B cell (primary cell): ENCODE measurements around the gene CYB5R3. TPM values are rescaled to one million over a fixed set of nuclear protein-coding genes. Genes with fewer than 3 reads are reported as not detected.
"Not testable (repeated sequence)": the region's sequence is repeated elsewhere in the genome, so short reads cannot be mapped to it uniquely, and the experiment has no call there.

Experiments
- ATAC-seq: fragments of 200-7000 bp; cut with Tn5 transposase; one replicate; pipeline ENCODE4 v1.10.0; 2021; ENCODE audit warnings: low read depth, mild to moderate bottlenecking, moderate number of reproducible peaks, moderate library complexity
- CTCF ChIA-PET: fragments of 350-600 bp; sonication (Branson Sonifier 250); formaldehyde crosslinking; loops from one replicate; lab custom pipeline; 2021; ENCODE audit warnings: antibody characterized with exemption, inconsistent platforms; lab: Charles Lee
- POLR2A ChIA-PET: fragments of 350-600 bp; sonication (Branson Sonifier 250); formaldehyde crosslinking; loops from one replicate; lab custom pipeline; 2021; ENCODE audit warnings: antibody characterized with exemption; lab: Charles Lee
- DNase-seq: peaks from one replicate; pipeline ENCODE4 v3.0.0; 2013
- H2AFZ ChIP-seq: 2 replicates; pipeline ENCODE4 v1.6.1; 2012; ENCODE audit warnings: mild to moderate bottlenecking, low read depth, low read length; ENCODE audit not compliant: insufficient read depth, poor library complexity, severe bottlenecking
- H3K27ac ChIP-seq, 2 donors: 1 replicate in 1 of 2; 2 replicates in 1 of 2; pipeline ENCODE4 v1.5.1; 2012 to 2013; ENCODE audit warnings: low read length in 2 of 2, mild to moderate bottlenecking in 2 of 2, moderate library complexity in 1 of 2
- H3K27me3 ChIP-seq, 4 experiments: fragments of 200-600 bp in 1 of 4; sonication (generic) in 1 of 4; replicated peaks in 1 of 4; 1 replicate in 2 of 4; 2 replicates in 2 of 4; pipeline versions ENCODE4 v1.6.1 to v1.7.0; 2013 to 2016; ENCODE audit warnings: low read length in 3 of 4, mild to moderate bottlenecking in 2 of 4, mixed read lengths in 1 of 4, moderate library complexity in 1 of 4; ENCODE audit not compliant: insufficient read depth in 4 of 4, control insufficient read depth in 3 of 4; ENCODE audit errors: control extremely low read depth in 1 of 4
- H3K36me3 ChIP-seq, 2 experiments: replicated peaks in 1 of 2; 1 replicate in 1 of 2; 2 replicates in 1 of 2; pipeline versions ENCODE4 v1.6.1 to v1.7.1; 2013; ENCODE audit warnings: low read length in 1 of 2; ENCODE audit not compliant: insufficient read depth in 2 of 2, control insufficient read depth in 1 of 2; ENCODE audit errors: control extremely low read depth in 1 of 2, extremely low read depth in 1 of 2
- H3K4me1 ChIP-seq, 2 donors: fragments of 200-600 bp in 1 of 2; sonication (generic) in 1 of 2; 1 replicate in 1 of 2; 2 replicates in 1 of 2; pipeline versions ENCODE4 v1.5.1 to v1.6.1; 2013 to 2017; ENCODE audit warnings: low read length in 2 of 2; ENCODE audit not compliant: control insufficient read depth in 2 of 2, insufficient read depth in 2 of 2
- H3K4me2 ChIP-seq: replicated peaks from 2 replicates; pipeline ENCODE3; 2012; ENCODE audit warnings: mild to moderate bottlenecking, low read depth, low read length; ENCODE audit not compliant: poor library complexity, severe bottlenecking
- H3K4me3 ChIP-seq, 5 experiments: fragments of 200-600 bp in 1 of 5; sonication (generic) in 1 of 5; 1 replicate in 3 of 5; 2 replicates in 2 of 5; pipeline versions ENCODE4 v1.5.1 to v1.7.0; 2011 to 2016; ENCODE audit warnings: low read length in 4 of 5, mild to moderate bottlenecking in 4 of 5, low read depth in 2 of 5, control low read depth in 1 of 5, moderate library complexity in 1 of 5; ENCODE audit not compliant: insufficient read depth in 1 of 5; ENCODE audit errors: control extremely low read depth in 1 of 5, extremely low read depth in 1 of 5
- H3K79me2 ChIP-seq: fragments of 200-600 bp; sonication (generic); one replicate; pipeline ENCODE4 v1.6.0; 2016; ENCODE audit warnings: low read length; ENCODE audit not compliant: control insufficient read depth, insufficient read depth
- H3K9ac ChIP-seq: fragments of 200-600 bp; sonication (generic); 2 replicates; pipeline ENCODE4 v1.6.1; 2017; ENCODE audit warnings: mild to moderate bottlenecking, low read length, moderate library complexity
- H3K9me3 ChIP-seq, 3 donors: one replicate each; pipeline versions ENCODE4 v1.6.1 to v1.7.1; 2013; ENCODE audit warnings: low read length in 2 of 3; ENCODE audit not compliant: control insufficient read depth in 2 of 3, insufficient read depth in 1 of 3; ENCODE audit errors: control extremely low read depth in 1 of 3
- H4K20me1 ChIP-seq: 2 replicates; pipeline ENCODE4 v1.6.0; 2012; ENCODE audit warnings: mild to moderate bottlenecking, low read length; ENCODE audit not compliant: insufficient read depth, control insufficient read depth, poor library complexity, severe bottlenecking
- H3K27ac Mint-ChIP-seq: one replicate; pipeline ENCODE4 v1.8.0; 2021; ENCODE audit warnings: mixed read lengths
- H3K27me3 Mint-ChIP-seq: one replicate; pipeline ENCODE4 v1.8.0; 2021; ENCODE audit warnings: mixed read lengths
- H3K4me1 Mint-ChIP-seq: one replicate; pipeline ENCODE4 v1.8.0; 2021; ENCODE audit warnings: mixed read lengths
- H3K4me3 Mint-ChIP-seq: one replicate; pipeline ENCODE4 v1.8.0; 2021; ENCODE audit warnings: mixed read lengths
- H3K9me3 Mint-ChIP-seq: one replicate; pipeline ENCODE4 v1.8.0; 2022; ENCODE audit warnings: mixed read lengths; ENCODE audit not compliant: insufficient read depth
- EZH2 ChIP-seq: IDR thresholded peaks from 2 replicates; pipeline ENCODE4 v1.6.1; 2012; ENCODE audit warnings: borderline replicate concordance, low read depth, mild to moderate bottlenecking, moderate library complexity, low read length; ENCODE audit not compliant: insufficient read depth, poor library complexity, severe bottlenecking
- WGBS: methylation state at CpG from one replicate; pipeline ENCODE4 v1.1.5; 2013; ENCODE audit warnings: missing lambda C conversion rate; ENCODE audit not compliant: insufficient coverage; 5-methylcytosine and 5-hydroxymethylcytosine counted together
- intact Hi-C: fragments of 100-400 bp; cut with micrococcal nuclease; formaldehyde crosslinking; loops from one replicate; pipeline ENCODE4 v1.10.0; 2022
- polyA plus RNA-seq: library from polyadenylated mRNA; depleted of rRNA; stranded (reverse); fragments of >200 nt; gene quantifications from 2 replicates; pipeline ENCODE4 v1.2.3, GENCODE V29; 2012
- total RNA-seq, 2 donors: library from RNA; stranded (reverse); fragments of 120-200 nt in 1 of 2; gene quantifications; 1 replicate in 1 of 2; 2 replicates in 1 of 2; pipeline versions ENCODE4 v1.2.3 to v1.2.4, GENCODE V29; 2013 to 2022
- TF ChIP-seq, protein P1 (sequence below): fragments of 200-600 bp; IDR thresholded peaks from one replicate; pipeline ENCODE4 v1.8.0; 2022; ENCODE audit warnings: antibody characterized with exemption, mild to moderate bottlenecking

CYB5R3 gene
- total and polyA plus RNA-seq, 2 donors (not counting 1 experiment from before 2014, with no cell fraction given): 60.8 to 79.2 TPM

DNA sequence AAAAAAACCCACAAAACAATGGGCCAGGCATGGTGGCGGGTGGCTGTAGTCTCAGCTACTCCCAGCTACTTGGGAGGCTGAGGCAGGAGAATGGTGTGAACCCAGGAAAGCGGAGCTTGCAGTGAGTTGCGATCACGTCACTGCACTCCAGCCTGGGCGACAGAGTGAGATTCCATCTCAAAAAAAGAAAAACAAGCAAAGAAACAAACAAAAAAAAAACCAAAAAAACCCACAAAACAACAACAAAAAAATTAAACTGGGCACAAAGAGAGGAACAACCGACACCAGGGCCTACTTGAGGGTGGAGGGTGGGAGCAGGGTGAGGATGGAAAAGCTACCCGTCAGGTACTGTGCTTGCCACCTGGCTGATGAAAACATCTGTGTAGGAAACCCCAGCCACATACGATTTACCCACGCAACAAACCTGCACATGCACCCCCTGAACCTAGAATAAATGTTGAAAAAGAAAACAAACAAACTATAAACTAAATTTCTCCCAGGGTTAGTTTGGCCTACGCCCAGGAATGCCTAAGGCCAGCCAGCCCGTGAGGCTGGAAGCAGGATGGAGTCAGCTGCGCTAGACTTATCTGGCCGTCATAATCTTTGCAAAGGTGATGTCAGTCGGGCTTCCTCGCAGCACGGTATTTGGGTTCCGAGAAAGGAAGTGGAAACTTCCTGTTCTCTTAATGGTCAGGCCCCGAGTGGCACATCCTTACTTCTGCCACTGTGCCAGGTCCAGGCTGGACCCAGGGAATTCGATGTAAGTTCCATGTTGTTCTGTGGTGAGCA, 21.9 kb upstream of the CYB5R3 start:
- no peaks in the 10 kb centered on the region for H3K27me3 ChIP-seq
- POLR2A ChIA-PET: no interaction called here
- 31% methylated on average over 13 of the region's 19 CpGs for WGBS
- peak overlapping the region in 1 of 2 donors; percentile 18 for H3K27ac ChIP-seq
- H3K4me2 ChIP-seq: peak overlapping the region; percentile 56
- intact Hi-C loops: no loop called here
- TF ChIP-seq, protein P1, sequence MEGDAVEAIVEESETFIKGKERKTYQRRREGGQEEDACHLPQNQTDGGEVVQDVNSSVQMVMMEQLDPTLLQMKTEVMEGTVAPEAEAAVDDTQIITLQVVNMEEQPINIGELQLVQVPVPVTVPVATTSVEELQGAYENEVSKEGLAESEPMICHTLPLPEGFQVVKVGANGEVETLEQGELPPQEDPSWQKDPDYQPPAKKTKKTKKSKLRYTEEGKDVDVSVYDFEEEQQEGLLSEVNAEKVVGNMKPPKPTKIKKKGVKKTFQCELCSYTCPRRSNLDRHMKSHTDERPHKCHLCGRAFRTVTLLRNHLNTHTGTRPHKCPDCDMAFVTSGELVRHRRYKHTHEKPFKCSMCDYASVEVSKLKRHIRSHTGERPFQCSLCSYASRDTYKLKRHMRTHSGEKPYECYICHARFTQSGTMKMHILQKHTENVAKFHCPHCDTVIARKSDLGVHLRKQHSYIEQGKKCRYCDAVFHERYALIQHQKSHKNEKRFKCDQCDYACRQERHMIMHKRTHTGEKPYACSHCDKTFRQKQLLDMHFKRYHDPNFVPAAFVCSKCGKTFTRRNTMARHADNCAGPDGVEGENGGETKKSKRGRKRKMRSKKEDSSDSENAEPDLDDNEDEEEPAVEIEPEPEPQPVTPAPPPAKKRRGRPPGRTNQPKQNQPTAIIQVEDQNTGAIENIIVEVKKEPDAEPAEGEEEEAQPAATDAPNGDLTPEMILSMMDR: no peak
- TF ChIP-seq EZH2: no peak
- peaks cover 22 to 35% of the 10 kb centered on the region in 2 donors for H3K4me1 ChIP-seq
- peaks cover 0 to 10% (median 0%) of the 10 kb centered on the region in 3 donors for H3K9me3 ChIP-seq
- H3K4me3 ChIP-seq: no peak overlapping the region
- no peaks in the 10 kb centered on the region for H4K20me1 ChIP-seq
- no peak overlapping the region for H2AFZ ChIP-seq
- no peak overlapping the region for H3K9ac ChIP-seq
- H3K4me3 Mint-ChIP-seq: peak overlapping the region; percentile 70
- H3K27ac Mint-ChIP-seq: peak overlapping the region; percentile 70
- no peaks in the 10 kb centered on the region for H3K9me3 Mint-ChIP-seq
- H3K4me1 Mint-ChIP-seq: peaks cover 33% of the 10 kb centered on the region
- no peaks in the 10 kb centered on the region for H3K79me2 ChIP-seq
- H3K36me3 ChIP-seq: no peaks in the 10 kb centered on the region
- DNase-seq (peak; percentile 61), ATAC-seq (peak; percentile 85)
- no peaks in the 10 kb centered on the region for H3K27me3 Mint-ChIP-seq
- CTCF ChIA-PET: interaction anchor here (0.6 kb wide), 1 partner anchor 196 kb away, joined by 3 read pairs; no protein-coding TSS in a partner anchor

DNA sequence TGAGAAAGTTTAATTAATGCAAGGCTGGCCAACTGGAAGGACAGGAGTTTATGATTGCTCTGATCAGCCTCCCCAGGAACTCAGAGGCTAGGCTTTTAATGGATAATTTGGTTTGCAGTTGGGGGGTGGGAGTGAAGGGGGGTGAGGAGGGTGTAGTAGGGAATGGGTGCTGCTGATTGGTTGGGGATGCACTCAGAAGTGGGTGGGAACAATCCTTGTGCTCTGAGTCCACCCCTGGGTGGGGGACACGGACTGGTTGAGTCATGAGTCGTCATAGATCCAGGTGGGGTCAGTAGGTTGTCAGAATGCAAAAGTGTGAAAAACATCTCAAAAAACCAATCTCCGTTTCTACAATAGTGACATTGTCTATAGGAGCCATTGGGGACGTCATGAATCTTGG, 20.9 kb upstream of the CYB5R3 start:
- H3K27ac ChIP-seq: no peak overlapping the region
- ChIA-PET CTCF (no interaction called here), POLR2A (no interaction called here)
- TF ChIP-seq, protein P1: no peak
- no peak for TF ChIP-seq EZH2
- H3K79me2 ChIP-seq: no peaks in the 10 kb centered on the region
- H3K9ac ChIP-seq: no peak overlapping the region
- intact Hi-C loops: no loop called here
- H3K4me1 Mint-ChIP-seq: peaks cover 40% of the 10 kb centered on the region
- no peak overlapping the region for H3K4me3 Mint-ChIP-seq
- H3K4me1 ChIP-seq: peaks cover 29 to 45% of the 10 kb centered on the region in 2 donors
- DNase-seq (no peak), ATAC-seq (no peak)
- no peaks in the 10 kb centered on the region for H3K27me3 ChIP-seq
- no peak overlapping the region for H2AFZ ChIP-seq
- peaks cover 0 to 10% (median 0%) of the 10 kb centered on the region in 3 donors for H3K9me3 ChIP-seq
- WGBS: 86% methylated on average over 2 of the region's 4 CpGs
- H3K4me3 ChIP-seq: no peak overlapping the region
- H3K27ac Mint-ChIP-seq: peak overlapping the region; percentile 68
- no peaks in the 10 kb centered on the region for H3K27me3 Mint-ChIP-seq
- H3K36me3 ChIP-seq: no peaks in the 10 kb centered on the region
- H4K20me1 ChIP-seq: no peaks in the 10 kb centered on the region
- no peak overlapping the region for H3K4me2 ChIP-seq
- no peaks in the 10 kb centered on the region for H3K9me3 Mint-ChIP-seq

DNA sequence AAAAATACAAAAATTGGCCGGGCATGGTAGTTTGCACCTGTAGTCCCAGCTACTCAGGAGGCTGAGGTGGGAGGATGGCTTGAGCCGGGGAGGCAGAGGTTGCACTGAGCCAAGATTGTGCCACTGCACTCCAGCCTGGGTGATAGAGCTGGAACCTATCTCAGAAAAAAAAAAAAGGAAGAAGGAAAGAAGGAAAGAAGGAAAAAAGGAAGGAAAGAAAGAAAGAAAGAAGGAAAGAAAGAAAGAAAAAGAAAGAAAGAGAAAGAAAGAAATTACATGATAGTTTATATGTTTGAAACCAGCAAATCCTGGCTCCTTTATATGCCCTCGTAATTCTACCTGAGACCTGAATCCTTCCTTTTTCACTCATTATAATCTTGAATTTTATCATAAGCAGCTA, 17.2 kb upstream of the CYB5R3 start:
- H3K9ac ChIP-seq, H3K4me2 ChIP-seq, H3K9me3 ChIP-seq, H4K20me1 ChIP-seq, H3K79me2 ChIP-seq, H3K27me3 ChIP-seq, H2AFZ ChIP-seq, H3K27ac ChIP-seq, DNase-seq, H3K9me3 Mint-ChIP-seq, H3K36me3 ChIP-seq, ATAC-seq, H3K27me3 Mint-ChIP-seq, H3K27ac Mint-ChIP-seq, H3K4me3 Mint-ChIP-seq, H3K4me3 ChIP-seq: not testable (repeated sequence)
- H3K4me1 Mint-ChIP-seq: peaks cover 33% of the 10 kb centered on the region
- POLR2A ChIA-PET: interaction anchor here (0.7 kb wide), 3 partner anchors 12 to 349 kb away, joined by 3 to 9 read pairs (median 4); no protein-coding TSS in a partner anchor
- H3K4me1 ChIP-seq: peaks cover 27 to 49% of the 10 kb centered on the region in 2 donors
- WGBS: 78% methylated on average over 1 of the region's 3 CpGs
- CTCF ChIA-PET: interaction anchor here (0.8 to 1.7 kb wide), 4 partner anchors 45 to 154 kb away, joined by 3 to 5 read pairs (median 4); no protein-coding TSS in a partner anchor
- intact Hi-C loops: loop anchor here (10.0 kb wide), 1 partner anchor 268 kb away; no protein-coding TSS in a partner anchor
